ENCODE measurements around the gene TNNI2.

Gene TNNI2

GRCh38 chr11:1847926-1848639 lies 9.3 kb downstream of the TNNI2 start:
- DNase-seq: no peak

DNA sequence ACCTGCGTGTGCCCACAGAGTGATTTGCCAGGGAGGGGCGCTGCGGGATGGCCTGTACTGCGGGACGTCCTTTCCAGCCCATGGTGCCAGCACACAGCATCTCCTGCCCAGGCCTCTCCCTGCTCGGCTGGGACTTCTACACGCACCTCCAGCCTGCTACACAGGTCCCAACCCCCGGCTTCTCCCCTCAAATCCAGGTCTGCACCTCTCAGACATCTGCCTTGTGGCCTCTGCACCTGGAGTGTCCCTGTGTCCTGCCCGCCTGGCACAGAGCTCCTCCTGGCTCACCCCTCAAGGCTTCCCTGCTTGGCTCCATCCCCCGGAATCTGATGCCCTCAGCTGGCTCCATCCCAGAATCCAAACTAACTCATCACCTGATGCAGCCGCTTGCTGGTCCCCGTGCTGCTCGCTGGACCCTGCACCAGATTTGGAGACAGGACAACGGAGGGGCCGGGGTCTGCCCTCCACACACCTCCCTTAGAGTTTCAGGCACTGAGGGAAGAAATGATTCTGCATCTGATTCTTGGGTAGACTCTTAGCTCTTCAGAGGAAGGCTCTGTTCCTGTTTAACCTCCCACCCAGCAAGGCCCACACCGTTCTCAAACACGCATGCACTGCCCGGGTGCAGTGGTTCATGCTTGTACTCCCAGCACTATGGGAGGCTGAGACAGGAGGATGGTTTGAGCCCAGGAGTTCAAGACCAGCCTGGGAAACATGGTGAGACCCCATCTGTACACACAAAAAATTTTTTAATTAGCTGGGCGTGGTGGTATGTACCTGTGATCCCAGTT lies 10.1 kb downstream of the TNNI2 start:
- no peak for DNase-seq

- no peak for DNase-seq
Measured at GRCh38 chr11:1851468-1852180, 12.8 kb downstream of the TNNI2 start.

GRCh38 chr11:1852271-1852876 lies 13.6 kb downstream of the TNNI2 start:
- no peak for DNase-seq

DNA sequence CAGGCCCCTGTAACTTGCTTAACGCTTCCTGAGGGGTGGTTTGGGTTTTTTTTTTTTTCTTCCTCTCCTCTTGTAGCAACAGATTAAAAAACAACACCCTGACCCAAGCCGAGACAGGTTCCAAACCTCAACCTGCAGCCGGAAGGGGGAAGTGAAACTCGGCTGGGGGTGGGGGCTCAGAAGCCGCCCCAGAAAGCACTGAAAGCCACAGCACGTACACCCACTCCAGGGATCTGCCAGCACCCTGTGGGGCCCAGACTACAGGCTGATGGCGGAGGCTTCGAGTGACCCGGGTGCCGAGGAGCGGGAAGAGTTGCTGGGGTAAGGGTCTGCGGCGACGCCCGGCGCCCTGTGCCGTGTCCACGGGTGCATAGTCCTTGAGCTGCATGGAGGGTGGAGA lies 14.1 kb downstream of the TNNI2 start, which contains the start of gene LSP1:
LSP1 (plus strand) TSS at position 208 of the 400 bp plus-strand sequence; CDS start at position 269, 61 bp downstream.
- DNase-seq: peak; percentile 89

DNA sequence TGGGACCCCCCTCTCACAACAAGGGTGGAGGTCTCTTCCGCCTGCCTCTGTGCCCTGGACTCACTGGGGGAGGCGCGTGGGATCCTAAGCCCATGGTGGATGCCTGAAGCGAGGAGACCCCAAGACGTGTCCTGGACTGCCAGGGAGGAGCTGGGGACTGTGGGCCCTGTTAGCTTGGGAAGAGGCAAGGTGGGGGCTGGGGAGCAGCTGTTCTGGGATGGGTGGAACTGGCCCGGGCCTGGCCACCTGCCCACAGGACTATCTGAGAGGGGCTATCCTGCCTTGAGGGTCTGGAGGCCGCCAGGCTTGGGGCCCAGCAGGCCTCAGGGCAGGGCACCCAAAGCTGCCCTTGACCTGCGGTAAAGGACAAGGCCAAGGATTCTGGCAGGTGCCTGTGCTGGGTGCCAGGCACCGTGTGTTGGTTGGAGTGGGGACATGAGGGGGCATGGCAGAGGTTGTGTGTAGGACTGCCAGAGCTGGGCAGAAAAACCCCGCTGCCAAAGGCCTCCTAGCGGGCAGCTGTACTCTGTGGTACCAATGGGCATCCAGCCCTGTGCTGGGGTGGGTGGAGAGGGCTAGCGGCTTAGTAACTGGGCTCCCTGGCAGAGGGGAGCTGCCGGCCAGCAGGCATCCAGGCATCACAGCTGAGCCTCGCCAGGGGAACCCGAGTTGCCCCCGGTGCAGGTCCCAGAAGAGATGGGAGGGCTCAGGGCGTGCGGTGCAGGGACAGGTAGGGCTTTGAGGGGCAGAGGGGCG lies 14.8 kb downstream of the TNNI2 start:
- DNase-seq: peak; percentile 47

DNA sequence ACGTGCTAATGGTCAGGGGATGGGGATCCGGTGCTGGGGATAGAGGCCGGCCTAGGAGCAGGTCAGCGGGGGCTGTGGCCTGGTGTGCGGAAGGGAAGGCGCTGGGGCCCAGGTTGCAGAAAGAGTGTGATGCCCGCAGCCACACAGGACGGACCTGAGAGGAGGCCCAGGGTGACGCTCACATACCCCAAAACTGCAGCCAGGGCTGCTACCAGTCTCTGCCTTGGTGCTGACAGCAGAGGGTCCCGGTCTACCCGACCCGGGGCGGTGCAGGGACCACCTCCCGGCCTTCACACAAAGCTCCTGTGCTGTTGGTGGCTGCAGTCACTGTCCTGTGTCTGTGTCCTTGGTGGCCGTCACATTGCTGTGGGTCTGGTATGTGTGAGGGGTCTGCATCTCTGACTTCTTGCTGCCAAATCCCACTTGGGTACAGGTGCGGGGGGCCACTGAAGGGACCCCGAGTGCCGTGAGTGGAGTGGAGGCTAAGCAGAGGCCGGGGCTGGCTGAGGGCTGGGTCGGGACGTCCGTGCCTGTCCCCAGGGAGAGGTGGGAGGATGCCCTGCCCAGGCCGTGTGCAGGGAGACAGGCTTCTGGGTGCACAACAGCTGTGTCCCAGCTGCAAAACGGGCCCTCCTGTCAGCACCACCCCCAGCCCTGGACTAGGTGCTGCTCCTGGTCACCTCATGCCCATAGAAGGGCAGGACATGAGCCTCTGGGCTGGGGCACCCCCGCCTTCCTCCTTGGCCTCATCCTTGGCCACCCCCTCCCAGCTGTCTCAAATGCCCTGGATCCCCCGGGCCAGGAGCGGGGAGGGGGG lies 15.6 kb downstream of the TNNI2 start:
- peak; percentile 18 for DNase-seq

DNA sequence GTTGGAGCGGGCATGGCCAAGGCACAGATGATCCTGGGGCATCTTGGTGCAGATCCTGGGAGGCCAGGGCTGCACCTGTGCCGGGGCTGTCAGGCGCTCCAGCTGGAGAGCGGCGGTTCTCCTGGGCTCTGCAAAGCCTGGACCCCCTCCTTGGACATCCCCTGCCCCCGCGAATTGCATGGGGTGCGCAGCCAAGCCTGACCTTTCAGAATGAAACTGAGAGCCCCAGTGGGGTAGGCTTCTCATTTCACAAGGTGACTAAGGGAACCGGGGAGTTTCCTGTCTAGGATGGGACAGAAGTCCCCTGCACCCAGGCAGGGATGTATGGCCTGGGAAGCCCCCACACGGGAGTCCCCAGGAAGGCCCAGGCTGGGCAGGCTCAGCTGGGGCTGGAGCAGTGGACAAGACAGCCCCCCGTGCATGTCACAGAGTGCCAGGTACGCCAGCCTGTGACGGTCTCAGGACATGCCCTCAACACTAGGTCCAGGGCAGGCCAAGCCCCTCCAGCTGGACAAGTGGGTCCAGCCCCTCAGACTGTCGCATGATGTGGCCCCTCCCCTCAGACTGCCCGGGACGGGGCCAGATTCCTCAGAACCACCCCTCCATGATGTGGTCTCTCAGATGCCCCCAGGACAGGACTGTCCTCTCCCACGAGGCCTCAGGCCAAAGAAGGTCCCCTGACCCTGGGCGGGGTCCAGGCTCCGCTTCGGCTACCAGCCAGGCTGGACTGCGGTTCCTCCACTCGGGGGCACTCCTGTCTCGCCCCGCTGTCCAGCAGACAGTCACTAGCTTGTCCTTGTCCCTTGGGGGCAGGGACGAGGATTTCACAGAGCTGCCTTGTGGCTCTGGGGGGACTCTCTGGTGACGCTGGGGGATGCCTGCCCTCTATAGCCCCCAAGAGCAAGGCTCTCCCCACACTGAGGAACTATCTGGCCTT lies 16.4 kb downstream of the TNNI2 start:
- DNase-seq: peak; percentile 21

DNA sequence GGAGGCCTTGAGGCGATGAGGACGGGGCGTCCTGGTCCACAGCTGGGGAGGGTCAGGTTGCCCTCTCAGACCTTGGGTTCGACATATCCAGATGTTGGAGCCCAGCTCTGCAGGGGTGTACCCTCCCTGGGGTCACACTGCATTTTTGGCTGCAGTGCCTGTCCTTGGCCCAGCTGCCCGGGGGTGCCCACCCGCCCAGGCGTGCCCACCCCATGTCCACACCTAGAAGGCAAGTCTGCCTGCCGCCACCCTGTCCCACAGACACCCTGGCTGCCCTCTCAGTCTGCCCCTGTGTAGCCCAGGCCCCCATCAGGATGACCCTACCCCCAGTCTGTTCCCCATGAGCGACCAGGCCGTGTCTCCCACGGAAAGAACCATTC lies 17.1 kb downstream of the TNNI2 start:
- DNase-seq: no peak

DNA sequence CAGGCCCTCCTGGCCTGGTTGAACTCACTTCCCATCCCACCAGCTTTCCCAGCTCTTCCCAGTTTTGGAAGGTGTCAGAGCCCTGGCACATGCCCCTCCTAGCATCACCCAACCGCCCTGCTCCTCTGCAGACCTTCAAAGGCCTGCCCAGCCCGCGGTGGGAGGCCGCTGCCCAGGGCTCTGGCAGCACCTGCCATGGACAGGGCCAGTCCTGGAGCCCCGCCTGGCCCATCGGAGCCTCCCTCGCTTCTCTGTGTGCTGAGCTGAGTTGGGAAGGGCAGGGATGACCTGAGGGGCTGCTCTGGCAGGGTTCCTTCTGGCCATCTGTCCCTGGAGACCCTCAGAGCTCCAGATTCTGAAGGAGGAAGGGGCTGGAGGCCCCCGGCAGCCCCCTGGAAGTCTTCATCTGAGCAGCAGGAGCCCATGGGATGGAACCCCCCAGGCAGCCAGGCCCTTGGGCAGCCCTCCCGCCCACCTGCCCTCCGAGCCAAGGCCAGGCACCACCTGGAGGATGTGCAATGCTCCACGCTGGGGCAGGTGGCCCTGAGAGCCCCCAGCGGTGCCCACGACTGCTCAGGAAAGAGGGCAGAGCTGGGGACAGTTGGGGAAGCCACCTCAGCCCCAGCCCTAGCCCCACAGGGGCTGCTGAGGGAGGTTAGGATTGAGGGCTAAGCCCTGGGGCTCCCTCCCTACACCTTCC lies 17.7 kb downstream of the TNNI2 start:
- DNase-seq: no peak

GRCh38 chr11:1857064-1857463 lies 18.3 kb downstream of the TNNI2 start:
- DNase-seq: no peak

DNA sequence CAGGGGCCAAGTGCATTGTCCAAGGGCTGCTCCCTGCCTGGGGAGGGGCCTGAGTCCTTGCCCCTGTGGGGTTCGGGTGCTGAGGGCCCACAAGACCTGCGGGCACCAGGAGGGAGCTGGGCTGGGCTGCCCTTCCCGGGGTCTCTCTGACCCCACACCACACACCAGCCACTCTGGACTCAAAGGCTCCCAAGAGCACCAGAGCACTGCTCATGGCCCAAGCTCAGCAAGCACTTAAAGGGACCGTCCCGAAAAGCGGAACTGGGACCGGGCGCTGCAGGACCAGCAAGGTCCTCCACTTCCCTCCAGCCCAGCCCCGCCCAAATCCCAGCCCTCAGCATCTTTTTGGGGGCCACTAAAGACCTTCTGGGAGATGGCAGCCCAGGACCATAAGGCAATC lies 19.4 kb downstream of the TNNI2 start:
- DNase-seq: no peak

DNA sequence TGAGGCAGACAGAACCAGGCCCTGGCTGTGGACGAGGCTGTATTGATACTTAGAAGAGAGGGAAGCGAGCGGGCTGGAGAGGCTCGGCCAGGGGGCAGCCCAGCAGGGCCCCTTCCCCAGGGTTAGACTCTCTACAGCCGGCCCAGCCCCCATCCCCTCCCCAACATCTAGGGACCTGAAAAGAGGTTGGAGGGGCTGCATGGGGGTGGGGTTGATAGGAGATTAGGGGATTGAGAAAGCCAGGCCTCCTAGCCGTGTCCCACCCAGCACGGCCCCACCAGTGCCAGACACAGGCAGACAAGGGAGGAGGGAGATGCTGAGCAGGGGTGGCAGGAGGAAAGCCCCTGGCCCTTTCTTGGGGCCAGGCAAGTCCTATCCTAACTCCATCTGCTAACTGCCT lies 19.8 kb downstream of the TNNI2 start:
- DNase-seq: no peak

- no peak for DNase-seq
Measured at GRCh38 chr11:1859004-1859403, 20.2 kb downstream of the TNNI2 start.

DNA sequence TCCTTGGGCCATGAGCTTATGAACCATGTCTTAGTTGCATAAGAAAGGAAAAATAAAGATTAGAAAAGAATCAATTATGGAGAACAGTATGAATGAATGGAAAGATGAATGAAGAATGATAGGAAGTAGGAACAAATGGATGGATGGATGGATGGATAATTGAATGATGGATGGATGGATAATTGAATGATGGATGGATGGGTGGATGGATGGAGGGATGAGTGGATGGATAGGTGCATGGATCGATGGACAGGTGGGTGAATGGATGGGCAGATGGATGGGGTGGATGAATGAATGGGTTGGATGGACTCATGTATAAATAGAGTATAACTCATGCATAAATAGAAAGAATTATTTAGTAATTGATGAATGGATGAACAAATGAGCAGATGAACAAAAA lies 21.3 kb downstream of the TNNI2 start:
- no peak for DNase-seq

- no peak for DNase-seq
Measured at GRCh38 chr11:1861435-1862411, 22.9 kb downstream of the TNNI2 start.

DNA sequence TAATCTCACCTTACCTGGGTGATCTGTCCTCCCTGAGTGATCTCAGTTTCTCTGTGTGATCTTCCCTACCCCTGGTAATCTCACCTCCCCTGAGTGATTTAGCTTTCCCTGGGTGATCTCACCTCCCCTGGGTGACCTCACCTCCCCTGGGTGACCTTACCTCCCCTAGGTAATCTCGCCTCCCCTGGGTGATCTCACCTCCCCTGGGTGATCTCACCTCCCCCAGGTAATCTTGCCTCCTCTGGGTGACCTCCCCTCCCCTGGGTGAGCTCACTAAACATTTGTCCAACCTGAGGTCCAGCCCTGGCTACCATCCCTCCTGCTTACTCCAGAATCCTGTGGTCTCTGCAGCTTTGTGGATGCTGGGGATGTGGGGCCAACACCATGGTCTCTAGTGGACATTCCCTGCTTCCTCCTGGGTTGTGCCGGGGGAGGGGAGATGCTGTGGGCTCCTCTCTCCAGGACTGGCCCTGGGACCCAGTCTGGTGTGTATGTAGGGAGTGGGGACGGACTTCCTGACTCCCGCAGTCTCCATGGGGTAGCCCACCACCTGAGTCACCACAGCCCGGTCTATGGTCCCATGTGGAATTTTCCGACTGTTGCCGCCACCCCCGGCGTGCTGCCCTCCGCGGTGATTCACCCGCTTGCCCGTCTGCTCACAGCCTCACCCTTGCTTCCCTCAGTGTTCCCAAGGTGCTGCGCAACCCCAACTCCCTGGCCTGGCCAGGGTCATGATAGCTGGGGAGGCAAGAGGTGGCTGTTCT lies 24.0 kb downstream of the TNNI2 start:
- DNase-seq: no peak

Data from CD4-positive, alpha-beta T cell treated with Interleukin-12 subunit alpha and Interleukin-12 subunit beta, for 1 hour (primary cell).